Adrenal gland (tissue), 12 donors: Measurements from ENCODE around the gene INPP5A. TPM values are rescaled to one million over a fixed set of nuclear protein-coding genes. Genes with fewer than 3 reads are reported as not detected.
A peak's percentile ranks its signal among the peaks of the same experiment; 100 is the strongest.

Source experiments
- DNase-seq, 7 donors: peaks; one replicate each; pipeline ENCODE4 v3.0.0-alpha.2; 2019 to 2020
- H3K27ac ChIP-seq, 5 donors: fragments of 200-600 bp; sonication (generic) in 4 of 5; 1 replicate in 3 of 5; 2 replicates in 2 of 5; pipeline versions ENCODE4 v1.5.1 to v1.8.0; 2016 to 2020; ENCODE audit warnings: mild to moderate bottlenecking in 1 of 5
- H3K27me3 ChIP-seq: fragments of 200-600 bp; 2 replicates; pipeline ENCODE4 v1.8.0; 2021
- H3K36me3 ChIP-seq, 2 donors: fragments of 200-600 bp; replicated peaks in 1 of 2; 1 replicate in 1 of 2; 2 replicates in 1 of 2; pipeline versions ENCODE4 v1.5.1 to v1.8.0; 2018 to 2022
- H3K4me1 ChIP-seq, 2 donors: fragments of 200-600 bp; replicated peaks in 1 of 2; 1 replicate in 1 of 2; 2 replicates in 1 of 2; pipeline versions ENCODE4 v1.5.1 to v1.8.0; 2018 to 2021
- H3K4me3 ChIP-seq, 4 donors: fragments of 200-600 bp; sonication (generic) in 3 of 4; one replicate each; pipeline ENCODE4 v1.5.1; 2016 to 2018
- H3K9me3 ChIP-seq, 3 donors: fragments of 200-600 bp; sonication (generic) in 1 of 3; replicated peaks in 1 of 3; 1 replicate in 2 of 3; 2 replicates in 1 of 3; pipeline versions ENCODE4 v1.5.1 to v1.8.0; 2016 to 2021
- POLR2A ChIP-seq, 2 donors: fragments of 450-650 bp; IDR thresholded peaks; one replicate each; pipeline ENCODE4 v1.6.1; 2017; ENCODE audit warnings: antibody characterized with exemption in 2 of 2, mild to moderate bottlenecking in 2 of 2, moderate library complexity in 1 of 2
- WGBS, 4 donors: extraction: QIAGEN DNeasy Blood & Tissue Kit in 2 of 4; methylation state at CpG; one replicate each; pipeline versions ENCODE4 v1.1.5 to v1.1.7; 2013 to 2017; 5-methylcytosine and 5-hydroxymethylcytosine counted together
- intact Hi-C, 2 donors: fragments of 100-400 bp; cut with DNase I; formaldehyde crosslinking; loops; one replicate each; pipeline versions ENCODE4 v1.14.1 to v1.15.0; 2022 to 2023
- polyA plus RNA-seq, 3 donors: library from polyadenylated mRNA; stranded (reverse); fragments of 200-250 nt in 2 of 3; fragments of 350-450 nt in 1 of 3; fragmentation: Illumina TruSeq in 1 of 3; extraction: RNeasy Lipid Tissue Mini Kit (QIAGEN cat#74804) in 1 of 3; gene quantifications; one replicate each; pipeline ENCODE4 v1.2.3, GENCODE V29; 2013 to 2014
- total RNA-seq, 9 donors: library from RNA; depleted of rRNA in 4 of 9; stranded (reverse); fragments of >200 nt in 4 of 9; fragments of 120-200 nt in 1 of 9; fragmentation: NEBNext Ultra II Directional in 1 of 9; extraction: Animal tissue kit (Norgen Biotek cat#: 25700) in 1 of 9; gene quantifications; one replicate each; pipeline versions ENCODE4 v1.1.0 to v1.2.4, GENCODE V29; 2013 to 2023
- TF ChIP-seq, protein P1 (sequence below), 6 experiments: fragments of 450-650 bp in 4 of 6; fragments of 200-600 bp in 2 of 6; sonication (generic) in 1 of 6; IDR thresholded peaks; 1 replicate in 5 of 6; 2 replicates in 1 of 6; pipeline versions ENCODE4 v1.5.1 to v1.8.0; 2016 to 2021; ENCODE audit warnings: antibody characterized with exemption in 6 of 6, mild to moderate bottlenecking in 2 of 6, moderate library complexity in 1 of 6
- donor health status: healthy with polysubstance abuse.
- donor health status: Bipolar disorder and iron deficiency.
- donor health status: DM: yes; HTN: yes; CAD: no.
- donor health status: DM: no; HTN: no; CAD: no.
- donor health status: DM: no; HTN: no; CAD: no.
- donor health status: DM: yes; HTN: yes; CAD: no.

INPP5A gene
- total and polyA plus RNA-seq, 12 donors: 13.5 to 62.9 (median 37.5) TPM

DNA sequence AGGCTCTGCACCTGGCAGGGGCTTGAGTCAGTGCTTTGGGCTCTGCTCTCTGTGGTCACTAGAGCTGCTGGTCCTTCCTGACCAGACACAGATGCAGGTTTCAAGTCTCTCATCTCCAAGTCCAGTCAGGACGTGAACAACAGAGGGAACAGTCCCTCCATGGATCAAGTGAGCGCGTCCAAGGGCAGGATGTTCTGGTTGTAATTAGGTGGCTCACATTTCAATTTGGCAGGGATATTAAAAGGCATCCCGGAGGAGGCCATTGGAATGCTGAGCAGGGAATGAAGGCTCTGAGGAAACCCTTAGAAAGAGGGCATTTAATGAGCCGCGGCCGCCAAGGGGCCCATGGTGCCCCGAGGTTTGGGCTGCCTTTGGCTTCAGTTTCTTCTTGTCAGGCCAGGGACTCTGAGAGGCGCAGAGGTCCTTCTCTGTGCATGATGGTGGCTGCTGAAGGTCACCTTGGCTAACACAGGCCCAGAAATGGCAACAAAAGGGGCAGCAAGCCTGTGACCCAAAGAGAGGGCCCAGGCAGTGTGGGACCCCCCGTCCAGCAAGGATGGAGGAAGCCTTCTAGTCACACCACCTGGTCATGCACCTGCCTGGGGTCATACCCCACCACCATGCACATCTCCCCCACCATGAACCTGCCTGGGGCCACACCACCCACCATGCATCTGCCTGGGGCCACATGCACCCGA is 30.7 kb upstream of the INPP5A start:
- Histone ChIP-seq H3K27ac (peak overlapping the region in 2 of 5 donors; percentile 41 to 66), H3K9me3 (no peaks in the 10 kb centered on the region), H3K36me3 (no peaks in the 10 kb centered on the region), H3K4me3 (no peak overlapping the region), H3K4me1 (peaks cover 0 to 12% of the 10 kb centered on the region in 2 donors), H3K27me3 (no peaks in the 10 kb centered on the region)
- intact Hi-C loops: no loop called here
- TF ChIP-seq POLR2A (IDR thresholded peaks at IDR 0.05): no peak
- TF ChIP-seq, protein P1, sequence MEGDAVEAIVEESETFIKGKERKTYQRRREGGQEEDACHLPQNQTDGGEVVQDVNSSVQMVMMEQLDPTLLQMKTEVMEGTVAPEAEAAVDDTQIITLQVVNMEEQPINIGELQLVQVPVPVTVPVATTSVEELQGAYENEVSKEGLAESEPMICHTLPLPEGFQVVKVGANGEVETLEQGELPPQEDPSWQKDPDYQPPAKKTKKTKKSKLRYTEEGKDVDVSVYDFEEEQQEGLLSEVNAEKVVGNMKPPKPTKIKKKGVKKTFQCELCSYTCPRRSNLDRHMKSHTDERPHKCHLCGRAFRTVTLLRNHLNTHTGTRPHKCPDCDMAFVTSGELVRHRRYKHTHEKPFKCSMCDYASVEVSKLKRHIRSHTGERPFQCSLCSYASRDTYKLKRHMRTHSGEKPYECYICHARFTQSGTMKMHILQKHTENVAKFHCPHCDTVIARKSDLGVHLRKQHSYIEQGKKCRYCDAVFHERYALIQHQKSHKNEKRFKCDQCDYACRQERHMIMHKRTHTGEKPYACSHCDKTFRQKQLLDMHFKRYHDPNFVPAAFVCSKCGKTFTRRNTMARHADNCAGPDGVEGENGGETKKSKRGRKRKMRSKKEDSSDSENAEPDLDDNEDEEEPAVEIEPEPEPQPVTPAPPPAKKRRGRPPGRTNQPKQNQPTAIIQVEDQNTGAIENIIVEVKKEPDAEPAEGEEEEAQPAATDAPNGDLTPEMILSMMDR (IDR thresholded peaks at IDR 0.05): no peak
- WGBS, 4 donors: 61 to 78% (median 73%) methylated on average over 9 to 11 of the region's 11 CpGs
- DNase-seq: peak in 4 of 7 donors; percentile 12 to 46 (median 28)

DNA sequence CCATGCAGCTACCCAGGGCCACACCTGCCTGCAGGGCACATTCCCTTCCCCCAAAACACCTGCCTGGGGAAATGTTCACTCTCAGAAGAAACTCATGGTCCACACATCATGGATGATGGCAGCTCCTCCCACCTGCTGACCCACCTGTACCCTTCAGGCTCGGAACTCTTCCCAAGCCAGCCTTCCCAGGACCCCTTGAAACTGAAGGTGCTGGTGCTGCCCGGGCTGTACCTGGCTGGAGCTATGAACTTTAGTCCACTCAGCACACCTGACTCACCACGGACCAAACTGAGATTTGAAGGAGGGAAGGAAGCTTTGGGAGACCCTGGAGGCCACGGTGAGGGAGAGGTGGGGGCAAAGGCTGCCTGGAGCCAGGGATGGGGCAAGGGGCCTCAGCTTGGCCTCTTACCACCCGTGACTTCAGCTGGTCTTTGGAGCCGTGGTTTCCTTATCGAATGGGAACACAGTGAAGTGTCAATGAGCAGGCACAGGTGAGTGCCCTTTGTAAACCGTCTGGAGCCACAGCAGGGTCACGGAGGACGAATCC is 30.1 kb upstream of the INPP5A start:
- DNase-seq: peak in 4 of 7 donors; percentile 8 to 40 (median 12)
- 74 to 93% (median 87%) methylated on average over 5 to 10 of the region's 10 CpGs for WGBS, 4 donors
- no peaks in the 10 kb centered on the region for H3K36me3 ChIP-seq
- peak overlapping the region in 2 of 5 donors; percentile 65 to 66 for H3K27ac ChIP-seq
- no peak for TF ChIP-seq POLR2A (IDR thresholded peaks at IDR 0.05)
- TF ChIP-seq, protein P1 (IDR thresholded peaks at IDR 0.05): no peak
- intact Hi-C loops: no loop called here
- H3K4me1 ChIP-seq: peaks cover 0 to 12% of the 10 kb centered on the region in 2 donors
- no peak overlapping the region for H3K4me3 ChIP-seq
- no peaks in the 10 kb centered on the region for H3K9me3 ChIP-seq
- H3K27me3 ChIP-seq: no peaks in the 10 kb centered on the region

DNA sequence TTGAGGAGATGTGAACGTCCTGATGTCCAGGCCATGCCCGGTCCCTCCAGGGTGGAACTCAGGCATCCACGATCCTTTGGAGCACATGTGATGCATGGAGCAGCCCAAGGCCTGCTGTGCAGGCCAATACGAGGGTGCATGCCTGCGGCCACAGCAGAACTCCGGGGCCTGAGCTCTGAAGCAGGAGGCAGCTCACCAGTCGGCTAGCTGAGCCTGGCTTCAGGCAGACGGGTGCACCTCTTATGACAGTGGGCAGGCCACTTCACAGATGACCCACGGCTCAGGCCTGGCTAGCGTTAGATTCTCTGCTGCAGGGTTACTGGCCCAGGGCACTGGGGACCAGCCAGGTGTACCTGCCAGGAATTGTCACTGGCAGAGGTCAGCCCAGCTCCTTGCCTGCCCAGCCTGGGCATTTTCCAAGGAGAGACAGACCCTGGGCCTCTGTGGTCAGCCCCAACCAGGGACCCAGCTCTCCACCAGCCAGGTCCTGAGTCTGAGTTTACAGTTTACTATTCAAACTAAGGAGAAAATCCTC is 29.6 kb upstream of the INPP5A start:
- intact Hi-C loops: no loop called here
- H3K4me3 ChIP-seq: no peak overlapping the region
- 93 to 100% (median 94%) methylated on average over 3 to 10 of the region's 10 CpGs for WGBS, 4 donors
- DNase-seq: peak in 4 of 7 donors; percentile 12 to 48 (median 14)
- H3K36me3 ChIP-seq: no peaks in the 10 kb centered on the region
- no peaks in the 10 kb centered on the region for H3K9me3 ChIP-seq
- H3K4me1 ChIP-seq: peaks cover 0 to 12% of the 10 kb centered on the region in 2 donors
- H3K27me3 ChIP-seq: no peaks in the 10 kb centered on the region
- peak overlapping the region in 2 of 5 donors; percentile 65 to 66 for H3K27ac ChIP-seq
- TF ChIP-seq, protein P1 (IDR thresholded peaks at IDR 0.05): no peak
- TF ChIP-seq POLR2A (IDR thresholded peaks at IDR 0.05): no peak

DNA sequence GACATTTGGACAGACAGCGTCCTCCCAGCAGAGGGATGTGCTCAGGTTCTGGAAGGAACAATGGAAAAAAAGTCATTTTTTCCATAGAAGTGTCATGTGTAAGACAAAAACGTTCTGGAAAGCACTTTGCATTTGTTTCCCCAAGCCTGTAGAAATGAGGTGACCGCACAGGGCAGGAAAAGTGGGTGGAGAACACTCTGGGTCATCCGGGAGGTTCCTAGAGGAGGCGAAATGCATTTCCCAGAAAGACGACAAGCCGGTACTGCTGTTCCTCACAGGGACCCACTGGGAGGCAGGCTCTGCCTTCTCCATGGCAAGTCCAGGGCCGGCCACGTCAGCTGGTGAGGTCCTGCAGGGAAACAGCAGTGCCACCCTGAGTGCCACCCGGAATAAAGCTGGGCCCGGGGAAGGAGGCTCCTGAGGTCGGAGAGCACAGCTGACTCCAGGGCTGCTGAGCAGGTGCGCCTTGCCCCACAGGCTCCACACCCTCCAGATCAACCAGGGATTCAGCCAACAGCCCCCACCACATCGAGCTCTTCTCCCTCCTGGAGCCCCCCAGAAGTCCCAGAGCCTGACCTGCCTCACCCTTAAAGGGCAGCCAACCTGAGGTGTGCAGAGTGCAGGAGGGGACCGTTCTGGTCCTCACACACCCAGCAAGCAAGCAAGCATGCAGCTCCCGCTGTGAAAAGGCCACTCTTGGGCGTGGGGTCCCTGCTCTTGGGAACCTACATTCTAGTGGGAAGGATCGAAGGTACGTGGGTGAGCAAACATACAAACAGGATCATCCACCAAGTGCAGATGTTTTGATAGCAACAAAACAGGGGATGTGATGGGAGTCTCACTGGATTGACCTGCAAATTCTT is 28.8 kb upstream of the INPP5A start:
- peaks cover 0 to 12% of the 10 kb centered on the region in 2 donors for H3K4me1 ChIP-seq
- no peaks in the 10 kb centered on the region for H3K36me3 ChIP-seq
- H3K4me3 ChIP-seq: no peak overlapping the region
- 78 to 81% (median 79%) methylated on average over 13 to 19 of the region's 19 CpGs for WGBS, 4 donors
- H3K27me3 ChIP-seq: no peaks in the 10 kb centered on the region
- H3K9me3 ChIP-seq: no peaks in the 10 kb centered on the region
- peak overlapping the region in 2 of 5 donors; percentile 65 to 66 for H3K27ac ChIP-seq
- DNase-seq: peak; percentile 41 to 88 (median 74)
- intact Hi-C loops: no loop called here
- TF ChIP-seq, protein P1 (IDR thresholded peaks at IDR 0.05): peak in 4 of 6 experiments; percentile 23 to 58 (median 40)
- no peak for TF ChIP-seq POLR2A (IDR thresholded peaks at IDR 0.05)
